ENCODE measurements around the gene KCNN1. TPM values are rescaled to one million over a fixed set of nuclear protein-coding genes. Genes with fewer than 3 reads are reported as not detected.

KCNN1 gene
- total and polyA plus RNA-seq, 2 of the 13 experiments (the other 11 are each of a cell fraction or from before 2014, with no cell fraction given): 0.04 TPM; not detected in 1

DNA sequence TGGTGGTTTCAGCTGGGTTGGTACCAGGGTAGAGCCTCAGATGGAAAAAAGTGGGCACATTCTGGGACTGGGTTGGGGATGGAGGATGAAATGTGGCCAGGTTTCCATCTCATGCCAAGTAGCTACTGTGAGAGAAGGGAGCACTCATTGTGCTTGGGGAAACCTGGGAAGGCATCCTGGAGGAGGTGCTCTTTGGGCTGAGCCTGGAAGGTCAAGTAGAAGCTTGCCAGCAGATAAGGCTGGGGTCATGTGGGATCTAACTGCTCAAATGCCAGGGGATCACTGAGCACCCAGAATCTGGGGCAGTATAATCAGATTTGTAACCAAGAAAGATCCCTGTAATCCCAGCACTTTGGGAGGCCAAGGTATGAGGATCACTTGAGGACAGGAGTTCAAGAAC lies 9.0 kb upstream of the KCNN1 start:
- no peak for FAIRE-seq
- no peaks in the 10 kb centered on the region for H3K79me2 ChIP-seq (ENCODE audit: insufficient read depth, low read length)
- TF ChIP-seq U2AF2 (IDR thresholded peaks at IDR 0.05; ENCODE audit: low read depth, low read length): no peak
- H3K27ac ChIP-seq (ENCODE audit: extremely low read length, insufficient read depth, low read length): no peak overlapping the region
- no peaks in the 10 kb centered on the region for H3K36me3 ChIP-seq (replicated peaks in 1 of 2; ENCODE audit: control insufficient read depth in 1 of 2, insufficient read depth in 2 of 2, low read length in 2 of 2)
- H3K9ac ChIP-seq (ENCODE audit: insufficient read depth, low read depth, low read length): no peak overlapping the region
- H3K4me1 ChIP-seq (ENCODE audit: insufficient read depth, low read length): peaks cover 11% of the 10 kb centered on the region
- H3K9me3 ChIP-seq (ENCODE audit: low read length): no peaks in the 10 kb centered on the region
- in situ Hi-C loops (cut with HindIII; ENCODE audit: extremely low pct_ligation_motif_present, low pct_unique_long_range_greater_than_20kb): no loop called here
- H3K27me3 ChIP-seq (ENCODE audit: control insufficient read depth in 1 of 2, insufficient read depth in 2 of 2, low read length in 2 of 2): peaks cover 9 to 26% of the 10 kb centered on the region in 2 experiments; a peak in 4 of 5 replicates
- intact Hi-C loops (cut with micrococcal nuclease; ENCODE audit: unreplicated experiment): no loop called here
- no peak for DNase-seq (ENCODE audit: low spot score)
- H2AFZ ChIP-seq (ENCODE audit: low read length): no peak overlapping the region
- ATAC-seq: no peak
- no peaks in the 10 kb centered on the region for H4K20me1 ChIP-seq (ENCODE audit: insufficient read depth, low read length)
- no TSS peak for BruUV-seq (replicated peaks)
- POLR2A ChIA-PET: interaction anchor here (1.0 kb wide), 1 partner anchor 65 kb away, joined by 4 read pairs; no protein-coding TSS in a partner anchor
- no peak overlapping the region for H3K4me2 ChIP-seq (ENCODE audit: low read depth, low read length)
- no peak overlapping the region for H3K4me3 ChIP-seq (replicated peaks in 1 of 3; ENCODE audit: insufficient read depth in 1 of 3, low read depth in 2 of 3, low read length in 3 of 3)
- CTCF ChIA-PET (ENCODE audit: low intra/inter-chr PET ratio, low total read pairs): no interaction called here

DNA sequence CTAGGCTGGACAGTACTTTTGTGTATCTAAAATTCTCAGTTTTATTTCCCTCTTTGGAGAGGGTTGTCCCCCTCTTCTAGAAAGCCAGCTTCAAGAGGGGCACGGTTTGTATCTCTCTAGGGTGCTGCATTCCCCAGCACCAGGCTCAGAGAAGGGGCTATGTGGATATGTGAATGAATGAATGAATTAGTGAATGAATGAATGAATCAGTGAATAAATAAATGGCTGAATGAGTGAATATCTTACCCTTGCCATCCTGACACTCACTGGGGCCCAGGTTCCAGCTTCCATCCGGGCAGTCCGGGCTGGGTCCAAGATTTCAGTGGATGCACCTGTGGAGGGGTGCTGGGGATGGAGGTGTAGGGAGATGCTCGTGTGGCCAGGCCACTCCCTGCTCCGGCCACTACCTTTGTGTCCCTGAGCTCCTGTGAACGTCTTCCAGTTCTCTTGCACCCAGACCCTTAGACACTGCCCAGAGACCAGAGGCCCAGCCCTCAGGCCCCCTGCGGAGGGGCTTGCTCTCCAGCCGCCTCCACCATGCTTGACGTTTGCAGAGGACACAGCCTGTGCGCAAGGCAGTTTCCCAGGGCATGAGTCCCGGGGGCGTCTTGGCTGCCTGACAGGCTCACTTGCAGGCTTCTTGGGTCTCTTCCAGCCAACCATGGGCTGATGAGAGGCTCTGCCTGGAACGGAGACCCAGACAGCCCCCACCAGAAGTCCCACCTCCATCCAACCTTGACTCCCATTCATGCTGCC lies 2.8 kb upstream of the KCNN1 start:
- Histone ChIP-seq H3K27me3 (ENCODE audit: control insufficient read depth in 1 of 2, insufficient read depth in 2 of 2, low read length in 2 of 2) (peaks cover 4 to 49% of the 10 kb centered on the region in 2 experiments; a peak in 4 of 5 replicates), H3K27ac (ENCODE audit: extremely low read length, insufficient read depth, low read length) (no peak overlapping the region), H3K79me2 (ENCODE audit: insufficient read depth, low read length) (no peaks in the 10 kb centered on the region), H3K4me1 (ENCODE audit: insufficient read depth, low read length) (peaks cover 10% of the 10 kb centered on the region; the same call in 1 of the 2 replicates), H2AFZ (ENCODE audit: low read length) (no peak overlapping the region), H3K4me2 (ENCODE audit: low read depth, low read length) (no peak overlapping the region), H3K9ac (ENCODE audit: insufficient read depth, low read depth, low read length) (no peak overlapping the region), H4K20me1 (ENCODE audit: insufficient read depth, low read length) (no peaks in the 10 kb centered on the region), H3K36me3 (replicated peaks in 1 of 2; ENCODE audit: control insufficient read depth in 1 of 2, insufficient read depth in 2 of 2, low read length in 2 of 2) (no peaks in the 10 kb centered on the region), H3K4me3 (replicated peaks in 1 of 3; ENCODE audit: insufficient read depth in 1 of 3, low read depth in 2 of 3, low read length in 3 of 3) (no peak overlapping the region), H3K9me3 (ENCODE audit: low read length) (no peaks in the 10 kb centered on the region)
- FAIRE-seq (no peak), DNase-seq (ENCODE audit: low spot score) (no peak), ATAC-seq (no peak)
- ChIA-PET POLR2A (no interaction called here), CTCF (ENCODE audit: low intra/inter-chr PET ratio, low total read pairs) (no interaction called here)
- TF ChIP-seq ZNF766 (CRISPR knock-in tag; IDR thresholded peaks at IDR 0.05; ENCODE audit: borderline replicate concordance): no peak
- no peak for TF ChIP-seq POLR2AphosphoS5 (IDR thresholded peaks at IDR 0.05; ENCODE audit: low read depth, low read length)
- TF ChIP-seq ZNF441 (CRISPR knock-in tag; IDR thresholded peaks at IDR 0.05; ENCODE audit: borderline replicate concordance): no peak
- no peak for TF ChIP-seq ELF3 (CRISPR knock-in tag; IDR thresholded peaks at IDR 0.05)
- no peak for TF ChIP-seq ZNF256 (CRISPR knock-in tag; conservative IDR thresholded peaks at IDR 0.05)
- no peak for TF ChIP-seq RBAK (CRISPR knock-in tag; IDR thresholded peaks at IDR 0.05)
- TF ChIP-seq XBP1 (CRISPR knock-in tag; IDR thresholded peaks at IDR 0.05): no peak
- no peak for TF ChIP-seq NCOR1 (IDR thresholded peaks at IDR 0.05; ENCODE audit: borderline replicate concordance, low read length)
- TF ChIP-seq ZSCAN22 (CRISPR knock-in tag; IDR thresholded peaks at IDR 0.05): no peak
- TF ChIP-seq NR2F2 (IDR thresholded peaks at IDR 0.05; ENCODE audit: borderline replicate concordance, low read depth): no peak
- WGBS (ENCODE audit: low lambda C conversion rate): 5% methylated on average over 3 of the region's 13 CpGs
- intact Hi-C loops (cut with micrococcal nuclease; ENCODE audit: unreplicated experiment) (no loop called here), in situ Hi-C loops (cut with HindIII; ENCODE audit: extremely low pct_ligation_motif_present, low pct_unique_long_range_greater_than_20kb) (no loop called here)
- BruUV-seq (replicated peaks): no TSS peak
